BLaER1 treated with 17β-estradiol and CSF1 and Interleukin-3, amounts not matched to agents 10 nM and 100 nM (cell line): Measurements from ENCODE around the gene GUCY1A2.

ENCODE experiments used
- H3K27ac ChIP-seq, 11 experiments: shearing (Covaris generic); formaldehyde crosslinking; 2 replicates each; pipeline ENCODE4 v1.8.1; 2022
- H3K27me3 ChIP-seq, 11 experiments: shearing (Covaris generic); formaldehyde crosslinking; 2 replicates each; pipeline ENCODE4 v1.8.1; 2022
- H3K36me3 ChIP-seq, 11 experiments: shearing (Covaris generic); formaldehyde crosslinking; 2 replicates each; pipeline ENCODE4 v1.8.1; 2022
- H3K4me1 ChIP-seq, 10 experiments: shearing (Covaris generic); formaldehyde crosslinking; 2 replicates each; pipeline ENCODE4 v1.8.1; 2022
- H3K4me2 ChIP-seq, 11 experiments: shearing (Covaris generic); formaldehyde crosslinking; 2 replicates each; pipeline ENCODE4 v1.8.1; 2022
- H3K4me3 ChIP-seq, 10 experiments: shearing (Covaris generic); formaldehyde crosslinking; 2 replicates each; pipeline ENCODE4 v1.8.1; 2022
- H3K9ac ChIP-seq, 11 experiments: shearing (Covaris generic); formaldehyde crosslinking; 2 replicates each; pipeline ENCODE4 v1.8.1; 2022
- H3K9me3 ChIP-seq, 11 experiments: shearing (Covaris generic); formaldehyde crosslinking; replicated peaks in 1 of 11; 2 replicates each; pipeline ENCODE4 v1.8.1; 2022
- H4K20me1 ChIP-seq, 11 experiments: shearing (Covaris generic); formaldehyde crosslinking; 2 replicates each; pipeline ENCODE4 v1.8.1; 2022
- Cebpa-rat ChIP-seq, 11 experiments: shearing (Covaris generic); IDR thresholded peaks; 2 replicates each; pipeline ENCODE4 v1.8.1; 2022

Gene GUCY1A2

GRCh38 chr11:106684944-106685343 is 333.3 kb downstream of the GUCY1A2 start:
- no peak for TF ChIP-seq Cebpa-rat (IDR thresholded peaks at IDR 0.05)
- no peak overlapping the region for H3K4me2 ChIP-seq
- H3K4me1 ChIP-seq: no peaks in the 10 kb centered on the region
- no peaks in the 10 kb centered on the region for H3K27me3 ChIP-seq
- no peaks in the 10 kb centered on the region for H3K9me3 ChIP-seq
- H3K36me3 ChIP-seq: no peaks in the 10 kb centered on the region
- H4K20me1 ChIP-seq: no peaks in the 10 kb centered on the region
- H3K27ac ChIP-seq: no peak overlapping the region
- H3K4me3 ChIP-seq: no peak overlapping the region
- H3K9ac ChIP-seq: no peak overlapping the region

GRCh38 chr11:106683435-106683834 is 334.8 kb downstream of the GUCY1A2 start:
- H3K4me3 ChIP-seq: no peak overlapping the region
- H3K36me3 ChIP-seq: no peaks in the 10 kb centered on the region
- H4K20me1 ChIP-seq: no peaks in the 10 kb centered on the region
- H3K9me3 ChIP-seq: no peaks in the 10 kb centered on the region
- no peaks in the 10 kb centered on the region for H3K27me3 ChIP-seq
- no peak overlapping the region for H3K9ac ChIP-seq
- H3K4me2 ChIP-seq: no peak overlapping the region
- no peak for TF ChIP-seq Cebpa-rat (IDR thresholded peaks at IDR 0.05)
- H3K4me1 ChIP-seq: no peaks in the 10 kb centered on the region
- no peak overlapping the region for H3K27ac ChIP-seq

GRCh38 chr11:106681435-106681834 is 336.8 kb downstream of the GUCY1A2 start:
- Histone ChIP-seq H4K20me1 (no peaks in the 10 kb centered on the region), H3K4me3 (no peak overlapping the region), H3K4me2 (no peak overlapping the region), H3K4me1 (no peaks in the 10 kb centered on the region), H3K9ac (no peak overlapping the region), H3K27ac (no peak overlapping the region), H3K9me3 (no peaks in the 10 kb centered on the region), H3K36me3 (no peaks in the 10 kb centered on the region), H3K27me3 (no peaks in the 10 kb centered on the region)
- no peak for TF ChIP-seq Cebpa-rat (IDR thresholded peaks at IDR 0.05)

- no peaks in the 10 kb centered on the region for H3K36me3 ChIP-seq
- no peak overlapping the region for H3K27ac ChIP-seq
- no peaks in the 10 kb centered on the region for H3K4me1 ChIP-seq
- no peak for TF ChIP-seq Cebpa-rat (IDR thresholded peaks at IDR 0.05)
- no peak overlapping the region for H3K4me2 ChIP-seq
- H4K20me1 ChIP-seq: no peaks in the 10 kb centered on the region
- no peak overlapping the region for H3K9ac ChIP-seq
- H3K9me3 ChIP-seq: no peaks in the 10 kb centered on the region
- H3K4me3 ChIP-seq: no peak overlapping the region
- H3K27me3 ChIP-seq: no peaks in the 10 kb centered on the region
Measured at GRCh38 chr11:106679581-106679980, 338.7 kb downstream of the GUCY1A2 start.

GRCh38 chr11:106679181-106679580 is 339.1 kb downstream of the GUCY1A2 start:
- H3K27ac ChIP-seq: no peak overlapping the region
- H3K27me3 ChIP-seq: no peaks in the 10 kb centered on the region
- no peak overlapping the region for H3K9ac ChIP-seq
- no peaks in the 10 kb centered on the region for H3K9me3 ChIP-seq
- no peaks in the 10 kb centered on the region for H3K4me1 ChIP-seq
- no peak overlapping the region for H3K4me2 ChIP-seq
- H3K36me3 ChIP-seq: no peaks in the 10 kb centered on the region
- H3K4me3 ChIP-seq: no peak overlapping the region
- no peaks in the 10 kb centered on the region for H4K20me1 ChIP-seq
- no peak for TF ChIP-seq Cebpa-rat (IDR thresholded peaks at IDR 0.05)

GRCh38 chr11:106670069-106670468 is 348.2 kb downstream of the GUCY1A2 start:
- Histone ChIP-seq H3K4me2 (no peak overlapping the region), H3K9me3 (no peaks in the 10 kb centered on the region), H3K27me3 (no peaks in the 10 kb centered on the region), H3K36me3 (no peaks in the 10 kb centered on the region), H3K4me1 (no peaks in the 10 kb centered on the region), H3K9ac (no peak overlapping the region), H3K27ac (no peak overlapping the region), H3K4me3 (no peak overlapping the region), H4K20me1 (no peaks in the 10 kb centered on the region)
- no peak for TF ChIP-seq Cebpa-rat (IDR thresholded peaks at IDR 0.05)

GRCh38 chr11:106668147-106668546 is 350.1 kb downstream of the GUCY1A2 start:
- no peaks in the 10 kb centered on the region for H3K36me3 ChIP-seq
- H3K27ac ChIP-seq: no peak overlapping the region
- H3K4me1 ChIP-seq: no peaks in the 10 kb centered on the region
- H3K9ac ChIP-seq: no peak overlapping the region
- no peaks in the 10 kb centered on the region for H3K27me3 ChIP-seq
- no peaks in the 10 kb centered on the region for H4K20me1 ChIP-seq
- H3K4me2 ChIP-seq: no peak overlapping the region
- no peak overlapping the region for H3K4me3 ChIP-seq
- TF ChIP-seq Cebpa-rat (IDR thresholded peaks at IDR 0.05): no peak
- no peaks in the 10 kb centered on the region for H3K9me3 ChIP-seq

- no peaks in the 10 kb centered on the region for H3K27me3 ChIP-seq
- H3K9ac ChIP-seq: no peak overlapping the region
- TF ChIP-seq Cebpa-rat (IDR thresholded peaks at IDR 0.05): no peak
- no peaks in the 10 kb centered on the region for H3K4me1 ChIP-seq
- H3K27ac ChIP-seq: no peak overlapping the region
- no peaks in the 10 kb centered on the region for H4K20me1 ChIP-seq
- H3K36me3 ChIP-seq: no peaks in the 10 kb centered on the region
- H3K4me2 ChIP-seq: no peak overlapping the region
- H3K4me3 ChIP-seq: no peak overlapping the region
- no peaks in the 10 kb centered on the region; a peak in 1 of 22 replicates for H3K9me3 ChIP-seq
Measured at GRCh38 chr11:106656646-106657045, 361.6 kb downstream of the GUCY1A2 start.

- TF ChIP-seq Cebpa-rat (IDR thresholded peaks at IDR 0.05): no peak
- Histone ChIP-seq H3K36me3 (no peaks in the 10 kb centered on the region), H3K4me2 (no peak overlapping the region), H3K9ac (no peak overlapping the region), H4K20me1 (no peaks in the 10 kb centered on the region), H3K4me3 (no peak overlapping the region), H3K4me1 (no peaks in the 10 kb centered on the region), H3K27ac (no peak overlapping the region), H3K27me3 (no peaks in the 10 kb centered on the region), H3K9me3 (peaks cover 4 to 6% (median 5%) of the 10 kb centered on the region in 11 experiments; a peak in 11 of 22 replicates)
Measured at GRCh38 chr11:106644824-106645223, 373.5 kb downstream of the GUCY1A2 start.

GRCh38 chr11:106642331-106642730 is 375.9 kb downstream of the GUCY1A2 start:
- Histone ChIP-seq H3K9me3 (peaks cover 4 to 6% (median 5%) of the 10 kb centered on the region in 11 experiments; a peak in 11 of 22 replicates), H3K9ac (no peak overlapping the region), H3K4me3 (no peak overlapping the region), H3K27ac (no peak overlapping the region), H3K36me3 (no peaks in the 10 kb centered on the region), H3K4me1 (no peaks in the 10 kb centered on the region), H3K4me2 (no peak overlapping the region), H4K20me1 (no peaks in the 10 kb centered on the region), H3K27me3 (no peaks in the 10 kb centered on the region)
- no peak for TF ChIP-seq Cebpa-rat (IDR thresholded peaks at IDR 0.05)

- no peaks in the 10 kb centered on the region for H3K9me3 ChIP-seq
- no peaks in the 10 kb centered on the region for H3K4me1 ChIP-seq
- no peaks in the 10 kb centered on the region for H3K27me3 ChIP-seq
- no peak overlapping the region for H3K27ac ChIP-seq
- H3K36me3 ChIP-seq: no peaks in the 10 kb centered on the region
- no peak for TF ChIP-seq Cebpa-rat (IDR thresholded peaks at IDR 0.05)
- no peak overlapping the region for H3K4me3 ChIP-seq
- H3K4me2 ChIP-seq: no peak overlapping the region
- H4K20me1 ChIP-seq: no peaks in the 10 kb centered on the region
- H3K9ac ChIP-seq: no peak overlapping the region
Measured at GRCh38 chr11:106632283-106632682, 386.0 kb downstream of the GUCY1A2 start.
